ENCODE results near the gene DMAC2.

DNA sequence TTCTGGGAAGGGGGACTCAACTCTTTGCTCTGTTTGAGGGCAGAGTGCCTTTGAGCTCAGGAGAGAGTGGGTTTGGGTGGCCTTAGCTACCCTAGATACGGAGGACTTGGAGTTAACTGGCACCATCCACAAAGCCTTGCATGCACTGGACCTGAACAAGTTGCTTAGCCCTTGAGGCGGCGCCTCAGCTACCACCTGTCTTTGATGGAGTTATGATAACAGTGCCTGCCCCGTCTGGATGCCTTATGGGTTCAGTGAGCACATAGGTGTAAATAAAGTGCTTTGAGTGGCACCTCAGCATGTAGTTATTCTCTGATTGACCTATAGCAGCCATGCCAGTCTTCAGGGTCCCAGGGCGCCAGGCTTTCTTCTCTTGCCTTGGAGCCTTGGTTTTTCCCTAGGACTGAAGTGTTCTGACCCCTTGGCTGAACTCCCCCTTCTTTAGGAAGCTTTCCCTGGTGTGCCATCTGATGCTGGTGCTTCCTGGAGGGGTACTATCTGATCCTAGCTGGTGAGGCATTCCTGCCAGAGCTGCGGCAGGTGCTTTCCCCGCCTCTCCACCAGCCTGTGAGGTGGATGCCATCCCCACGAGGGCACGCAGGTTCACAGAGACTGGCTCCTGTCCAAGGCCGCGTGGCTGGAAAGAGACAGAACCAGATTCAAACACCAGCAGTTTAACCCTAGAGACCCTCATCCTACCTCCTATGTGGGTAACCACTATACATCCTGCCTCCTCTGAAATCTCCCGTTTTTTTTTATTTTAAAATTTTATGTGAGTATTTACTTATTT is 36.3 kb downstream of the DMAC2 start:
- TF ChIP-seq, protein P1, sequence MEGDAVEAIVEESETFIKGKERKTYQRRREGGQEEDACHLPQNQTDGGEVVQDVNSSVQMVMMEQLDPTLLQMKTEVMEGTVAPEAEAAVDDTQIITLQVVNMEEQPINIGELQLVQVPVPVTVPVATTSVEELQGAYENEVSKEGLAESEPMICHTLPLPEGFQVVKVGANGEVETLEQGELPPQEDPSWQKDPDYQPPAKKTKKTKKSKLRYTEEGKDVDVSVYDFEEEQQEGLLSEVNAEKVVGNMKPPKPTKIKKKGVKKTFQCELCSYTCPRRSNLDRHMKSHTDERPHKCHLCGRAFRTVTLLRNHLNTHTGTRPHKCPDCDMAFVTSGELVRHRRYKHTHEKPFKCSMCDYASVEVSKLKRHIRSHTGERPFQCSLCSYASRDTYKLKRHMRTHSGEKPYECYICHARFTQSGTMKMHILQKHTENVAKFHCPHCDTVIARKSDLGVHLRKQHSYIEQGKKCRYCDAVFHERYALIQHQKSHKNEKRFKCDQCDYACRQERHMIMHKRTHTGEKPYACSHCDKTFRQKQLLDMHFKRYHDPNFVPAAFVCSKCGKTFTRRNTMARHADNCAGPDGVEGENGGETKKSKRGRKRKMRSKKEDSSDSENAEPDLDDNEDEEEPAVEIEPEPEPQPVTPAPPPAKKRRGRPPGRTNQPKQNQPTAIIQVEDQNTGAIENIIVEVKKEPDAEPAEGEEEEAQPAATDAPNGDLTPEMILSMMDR (IDR thresholded peaks at IDR 0.05), result no peak
- TF ChIP-seq POLR2A (IDR thresholded peaks at IDR 0.05), result no peak

Data from testis (tissue), 2 donors.